Vagina (tissue), 2 donors: Measurements from ENCODE around the gene KRTAP10-5. TPM values are rescaled to one million over a fixed set of nuclear protein-coding genes. Genes with fewer than 3 reads are reported as not detected.
"Not testable (repeated sequence)": the region's sequence is repeated elsewhere in the genome, so short reads cannot be mapped to it uniquely, and the experiment has no call there.

Experiments
- DNase-seq, 2 donors: peaks; one replicate each; pipeline ENCODE4 v3.0.0-alpha.2; 2017; ENCODE audit errors: extremely low spot score in 2 of 2
- H3K27ac ChIP-seq: fragments of 200-600 bp; sonication (generic); one replicate; pipeline ENCODE4 v1.5.1; 2019
- H3K27me3 ChIP-seq: fragments of 200-600 bp; sonication (generic); one replicate; pipeline ENCODE4 v1.5.1; 2019
- H3K36me3 ChIP-seq, 2 donors: fragments of 200-600 bp; sonication (generic); one replicate each; pipeline ENCODE4 v1.5.1; 2017 to 2019
- H3K4me1 ChIP-seq: fragments of 200-600 bp; sonication (generic); one replicate; pipeline ENCODE4 v1.5.1; 2019
- H3K4me3 ChIP-seq, 2 donors: fragments of 200-600 bp; sonication (generic); 1 replicate in 1 of 2; 2 replicates in 1 of 2; pipeline ENCODE4 v1.5.1; 2016 to 2019
- H3K9me3 ChIP-seq: fragments of 200-600 bp; sonication (generic); one replicate; pipeline ENCODE4 v1.5.1; 2019
- POLR2A ChIP-seq, 2 donors: fragments of 450-650 bp; IDR thresholded peaks; one replicate each; pipeline ENCODE4 v1.6.1; 2017; ENCODE audit warnings: antibody characterized with exemption in 2 of 2, mild to moderate bottlenecking in 2 of 2, moderate library complexity in 2 of 2
- POLR2AphosphoS5 ChIP-seq, 2 donors: sonication (generic); formaldehyde crosslinking; IDR thresholded peaks; one replicate each; pipeline ENCODE4 v1.9.0; 2017; ENCODE audit warnings: antibody characterized with exemption in 2 of 2, mild to moderate bottlenecking in 2 of 2, low read depth in 1 of 2; ENCODE audit not compliant: insufficient read depth in 1 of 2
- intact Hi-C: fragments of 100-400 bp; cut with DNase I; formaldehyde crosslinking; loops from one replicate; pipeline ENCODE4 v1.15.1; 2023
- total RNA-seq: library from RNA; depleted of rRNA; stranded (reverse); fragments of >200 nt; gene quantifications from one replicate; pipeline ENCODE4 v1.2.3, GENCODE V29; 2016
- TF ChIP-seq, protein P1 (sequence below), 3 experiments: fragments of 450-650 bp in 2 of 3; fragments of 200-600 bp in 1 of 3; sonication (generic) in 1 of 3; IDR thresholded peaks; one replicate each; pipeline ENCODE4 v1.5.1; 2017 to 2019; ENCODE audit warnings: antibody characterized with exemption in 3 of 3, mild to moderate bottlenecking in 2 of 3, moderate library complexity in 2 of 3

Gene KRTAP10-5
- total RNA-seq, 1 donor from 2014 or later: not detected

GRCh38 chr21:44558695-44559094 lies 21.7 kb downstream of the KRTAP10-5 start, which contains the start of gene KRTAP10-3:
TSS of gene KRTAP10-3 (minus strand) at chr21:44558795. CDS start at chr21:44558715, 80 bp downstream.
- Histone ChIP-seq H3K4me1 (no peaks in the 10 kb centered on the region), H3K9me3 (no peaks in the 10 kb centered on the region), H3K27ac (no peak within 1 kb of the TSS), H3K4me3 (no peak within 1 kb of the TSS), H3K36me3 (no peaks in the 10 kb centered on the region), H3K27me3 (no peaks in the 10 kb centered on the region)
- peak in 1 of 2 donors; percentile 75 for DNase-seq
- intact Hi-C loops: no loop called here
- TF ChIP-seq POLR2AphosphoS5 (IDR thresholded peaks at IDR 0.05; ENCODE audit: insufficient read depth in 1 of 2, low read depth in 1 of 2): no peak
- TF ChIP-seq POLR2A (IDR thresholded peaks at IDR 0.05): no peak
- TF ChIP-seq, protein P1, sequence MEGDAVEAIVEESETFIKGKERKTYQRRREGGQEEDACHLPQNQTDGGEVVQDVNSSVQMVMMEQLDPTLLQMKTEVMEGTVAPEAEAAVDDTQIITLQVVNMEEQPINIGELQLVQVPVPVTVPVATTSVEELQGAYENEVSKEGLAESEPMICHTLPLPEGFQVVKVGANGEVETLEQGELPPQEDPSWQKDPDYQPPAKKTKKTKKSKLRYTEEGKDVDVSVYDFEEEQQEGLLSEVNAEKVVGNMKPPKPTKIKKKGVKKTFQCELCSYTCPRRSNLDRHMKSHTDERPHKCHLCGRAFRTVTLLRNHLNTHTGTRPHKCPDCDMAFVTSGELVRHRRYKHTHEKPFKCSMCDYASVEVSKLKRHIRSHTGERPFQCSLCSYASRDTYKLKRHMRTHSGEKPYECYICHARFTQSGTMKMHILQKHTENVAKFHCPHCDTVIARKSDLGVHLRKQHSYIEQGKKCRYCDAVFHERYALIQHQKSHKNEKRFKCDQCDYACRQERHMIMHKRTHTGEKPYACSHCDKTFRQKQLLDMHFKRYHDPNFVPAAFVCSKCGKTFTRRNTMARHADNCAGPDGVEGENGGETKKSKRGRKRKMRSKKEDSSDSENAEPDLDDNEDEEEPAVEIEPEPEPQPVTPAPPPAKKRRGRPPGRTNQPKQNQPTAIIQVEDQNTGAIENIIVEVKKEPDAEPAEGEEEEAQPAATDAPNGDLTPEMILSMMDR (IDR thresholded peaks at IDR 0.05): no peak

DNA sequence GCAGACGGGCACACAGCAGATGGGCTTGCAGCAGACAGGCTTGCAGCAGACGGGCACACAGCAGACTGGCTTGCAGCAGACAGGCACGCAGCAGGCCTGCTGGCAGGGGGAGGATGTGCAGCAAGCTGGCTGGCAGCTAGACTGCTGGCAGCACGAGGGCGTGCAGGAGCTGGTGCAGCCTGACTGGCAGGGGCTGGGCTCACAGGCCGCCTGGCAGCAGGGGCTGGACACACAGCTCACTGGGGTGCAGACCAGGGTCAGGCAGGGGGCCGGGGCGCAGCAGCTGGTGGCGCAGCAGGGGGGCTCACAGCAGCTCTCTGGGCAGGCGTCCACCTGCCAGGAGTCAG lies 22.1 kb downstream of the KRTAP10-5 start:
- H3K27me3 ChIP-seq, H3K4me1 ChIP-seq, H3K36me3 ChIP-seq, H3K4me3 ChIP-seq, H3K27ac ChIP-seq, H3K9me3 ChIP-seq, intact Hi-C loops: not testable (repeated sequence)
- peak in 1 of 2 donors; percentile 40 for DNase-seq

DNA sequence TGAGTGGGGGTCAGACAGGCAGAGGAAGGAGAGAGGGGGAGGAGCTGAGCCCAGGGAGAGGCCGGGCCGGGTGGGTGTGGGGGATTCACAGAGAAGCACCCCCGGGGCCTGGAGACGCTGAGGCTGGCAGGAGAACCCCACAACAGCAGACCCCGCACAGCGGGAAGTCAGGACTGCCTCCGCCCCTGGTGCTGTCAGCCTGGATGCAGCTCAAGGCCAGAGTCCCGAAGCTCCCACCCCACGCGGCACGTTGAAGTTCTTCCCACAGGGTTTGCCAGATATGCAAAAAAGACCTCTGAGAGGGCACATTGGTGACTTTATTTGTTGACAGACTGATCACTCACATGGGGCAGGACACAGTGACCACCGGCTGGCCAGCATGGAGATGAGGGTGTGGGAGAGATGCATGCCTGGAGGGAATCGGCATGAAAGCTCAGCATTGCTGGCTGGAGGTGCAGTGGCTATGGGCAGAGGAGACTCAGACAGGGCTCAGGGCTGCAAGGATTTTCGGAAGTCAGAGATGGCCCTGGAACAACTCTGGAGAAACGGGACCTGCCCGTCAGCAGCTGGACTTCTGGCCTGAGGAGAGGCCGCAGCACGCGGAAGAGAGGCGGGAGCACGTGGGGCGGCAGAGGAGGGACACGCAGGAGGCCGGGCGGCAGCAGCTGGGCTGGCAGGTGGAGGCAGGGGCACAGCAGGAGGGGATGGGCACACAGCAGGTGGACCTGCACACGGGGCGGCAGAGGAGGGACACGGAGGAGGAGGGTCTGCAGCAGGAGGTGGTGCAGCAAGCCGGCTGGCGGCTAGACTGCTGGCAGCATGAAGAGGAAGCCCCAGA lies 22.7 kb downstream of the KRTAP10-5 start:
- Histone ChIP-seq H3K9me3 (no peaks in the 10 kb centered on the region), H3K4me3 (no peak overlapping the region), H3K27me3 (no peaks in the 10 kb centered on the region), H3K27ac (no peak overlapping the region), H3K4me1 (no peaks in the 10 kb centered on the region), H3K36me3 (no peaks in the 10 kb centered on the region)
- intact Hi-C loops: no loop called here
- TF ChIP-seq, protein P1 (IDR thresholded peaks at IDR 0.05): no peak
- TF ChIP-seq POLR2AphosphoS5 (IDR thresholded peaks at IDR 0.05; ENCODE audit: insufficient read depth in 1 of 2, low read depth in 1 of 2) (no peak), POLR2A (IDR thresholded peaks at IDR 0.05) (no peak)
- DNase-seq: peak in 1 of 2 donors; percentile 67

- no peaks in the 10 kb centered on the region for H3K27me3 ChIP-seq
These were observed 23.5 kb downstream of the KRTAP10-5 start for GRCh38 chr21:44556879-44557278.

DNA sequence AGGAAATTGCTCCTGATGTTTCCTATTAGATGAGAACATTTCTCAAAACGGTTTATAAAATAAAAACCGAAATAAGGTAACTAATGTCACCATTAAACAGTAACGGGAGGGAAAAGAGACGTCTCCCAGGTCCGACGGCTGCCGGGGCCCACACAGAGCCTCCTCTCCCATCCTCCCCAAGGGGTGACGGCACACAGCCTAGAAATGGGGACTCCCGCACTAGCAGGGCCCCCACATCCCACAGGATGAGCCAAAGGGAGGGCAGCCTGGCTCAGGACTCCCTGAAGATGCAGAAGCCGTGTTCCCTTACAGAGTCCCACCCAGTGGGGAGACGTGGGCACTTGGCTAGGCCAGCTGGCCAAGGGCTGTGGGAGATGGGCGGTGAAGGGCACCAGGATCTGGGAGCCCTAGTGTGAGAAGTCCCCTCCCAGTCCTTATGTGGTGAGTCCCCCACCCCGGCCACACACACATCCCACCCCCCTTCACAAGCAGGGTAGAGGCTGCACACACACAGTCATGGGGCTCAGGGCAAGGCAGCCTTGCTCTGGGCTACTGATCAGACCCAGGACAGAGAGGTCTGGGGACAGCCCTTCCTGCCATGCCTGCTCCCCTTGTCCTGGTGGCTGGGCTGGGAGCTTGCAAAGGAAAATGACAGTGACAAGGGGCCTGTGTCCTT lies 25.1 kb downstream of the KRTAP10-5 start:
- DNase-seq: peak; percentile 62 to 91
- TF ChIP-seq POLR2AphosphoS5 (IDR thresholded peaks at IDR 0.05; ENCODE audit: insufficient read depth in 1 of 2, low read depth in 1 of 2): no peak
- TF ChIP-seq POLR2A (IDR thresholded peaks at IDR 0.05): no peak
- TF ChIP-seq, protein P1 (IDR thresholded peaks at IDR 0.05): no peak
- H3K36me3 ChIP-seq: no peaks in the 10 kb centered on the region
- no peaks in the 10 kb centered on the region for H3K9me3 ChIP-seq
- H3K4me1 ChIP-seq: no peaks in the 10 kb centered on the region
- H3K4me3 ChIP-seq: no peak overlapping the region
- H3K27ac ChIP-seq: no peak overlapping the region
- intact Hi-C loops: no loop called here
- no peaks in the 10 kb centered on the region for H3K27me3 ChIP-seq

More at GRCh38 chr21:44556879-44557278, 23.5 kb downstream of the KRTAP10-5 start:
- TF ChIP-seq POLR2A (IDR thresholded peaks at IDR 0.05) (no peak), POLR2AphosphoS5 (IDR thresholded peaks at IDR 0.05; ENCODE audit: insufficient read depth in 1 of 2, low read depth in 1 of 2) (no peak)
- TF ChIP-seq, protein P1 (IDR thresholded peaks at IDR 0.05): no peak
- Histone ChIP-seq H3K9me3 (no peaks in the 10 kb centered on the region), H3K4me1 (no peaks in the 10 kb centered on the region), H3K4me3 (no peak overlapping the region), H3K36me3 (no peaks in the 10 kb centered on the region), H3K27ac (no peak overlapping the region)
- intact Hi-C loops: no loop called here
- peak in 1 of 2 donors; percentile 37 for DNase-seq
